Measurements from ENCODE around the gene ALOX15B.

- TF ChIP-seq, protein P1, sequence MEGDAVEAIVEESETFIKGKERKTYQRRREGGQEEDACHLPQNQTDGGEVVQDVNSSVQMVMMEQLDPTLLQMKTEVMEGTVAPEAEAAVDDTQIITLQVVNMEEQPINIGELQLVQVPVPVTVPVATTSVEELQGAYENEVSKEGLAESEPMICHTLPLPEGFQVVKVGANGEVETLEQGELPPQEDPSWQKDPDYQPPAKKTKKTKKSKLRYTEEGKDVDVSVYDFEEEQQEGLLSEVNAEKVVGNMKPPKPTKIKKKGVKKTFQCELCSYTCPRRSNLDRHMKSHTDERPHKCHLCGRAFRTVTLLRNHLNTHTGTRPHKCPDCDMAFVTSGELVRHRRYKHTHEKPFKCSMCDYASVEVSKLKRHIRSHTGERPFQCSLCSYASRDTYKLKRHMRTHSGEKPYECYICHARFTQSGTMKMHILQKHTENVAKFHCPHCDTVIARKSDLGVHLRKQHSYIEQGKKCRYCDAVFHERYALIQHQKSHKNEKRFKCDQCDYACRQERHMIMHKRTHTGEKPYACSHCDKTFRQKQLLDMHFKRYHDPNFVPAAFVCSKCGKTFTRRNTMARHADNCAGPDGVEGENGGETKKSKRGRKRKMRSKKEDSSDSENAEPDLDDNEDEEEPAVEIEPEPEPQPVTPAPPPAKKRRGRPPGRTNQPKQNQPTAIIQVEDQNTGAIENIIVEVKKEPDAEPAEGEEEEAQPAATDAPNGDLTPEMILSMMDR (IDR thresholded peaks at IDR 0.05; ENCODE audit: insufficient read depth, low read length), result no peak
- TF ChIP-seq POLR2AphosphoS5 (IDR thresholded peaks at IDR 0.05; ENCODE audit: low read depth) (no peak), GABPA (IDR thresholded peaks at IDR 0.05; ENCODE audit: low read depth) (no peak), SPI1 (IDR thresholded peaks at IDR 0.05; ENCODE audit: borderline replicate concordance, low read depth) (no peak)
- TF ChIP-seq, protein P2, sequence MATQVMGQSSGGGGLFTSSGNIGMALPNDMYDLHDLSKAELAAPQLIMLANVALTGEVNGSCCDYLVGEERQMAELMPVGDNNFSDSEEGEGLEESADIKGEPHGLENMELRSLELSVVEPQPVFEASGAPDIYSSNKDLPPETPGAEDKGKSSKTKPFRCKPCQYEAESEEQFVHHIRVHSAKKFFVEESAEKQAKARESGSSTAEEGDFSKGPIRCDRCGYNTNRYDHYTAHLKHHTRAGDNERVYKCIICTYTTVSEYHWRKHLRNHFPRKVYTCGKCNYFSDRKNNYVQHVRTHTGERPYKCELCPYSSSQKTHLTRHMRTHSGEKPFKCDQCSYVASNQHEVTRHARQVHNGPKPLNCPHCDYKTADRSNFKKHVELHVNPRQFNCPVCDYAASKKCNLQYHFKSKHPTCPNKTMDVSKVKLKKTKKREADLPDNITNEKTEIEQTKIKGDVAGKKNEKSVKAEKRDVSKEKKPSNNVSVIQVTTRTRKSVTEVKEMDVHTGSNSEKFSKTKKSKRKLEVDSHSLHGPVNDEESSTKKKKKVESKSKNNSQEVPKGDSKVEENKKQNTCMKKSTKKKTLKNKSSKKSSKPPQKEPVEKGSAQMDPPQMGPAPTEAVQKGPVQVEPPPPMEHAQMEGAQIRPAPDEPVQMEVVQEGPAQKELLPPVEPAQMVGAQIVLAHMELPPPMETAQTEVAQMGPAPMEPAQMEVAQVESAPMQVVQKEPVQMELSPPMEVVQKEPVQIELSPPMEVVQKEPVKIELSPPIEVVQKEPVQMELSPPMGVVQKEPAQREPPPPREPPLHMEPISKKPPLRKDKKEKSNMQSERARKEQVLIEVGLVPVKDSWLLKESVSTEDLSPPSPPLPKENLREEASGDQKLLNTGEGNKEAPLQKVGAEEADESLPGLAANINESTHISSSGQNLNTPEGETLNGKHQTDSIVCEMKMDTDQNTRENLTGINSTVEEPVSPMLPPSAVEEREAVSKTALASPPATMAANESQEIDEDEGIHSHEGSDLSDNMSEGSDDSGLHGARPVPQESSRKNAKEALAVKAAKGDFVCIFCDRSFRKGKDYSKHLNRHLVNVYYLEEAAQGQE (IDR thresholded peaks at IDR 0.05; ENCODE audit: insufficient replicate concordance, low read depth), result no peak
Measured at GRCh38 chr17:8052256-8053252, 13.7 kb downstream of the ALOX15B start.
